ENCODE data around the gene ITIH1. TPM values are rescaled to one million over a fixed set of nuclear protein-coding genes. Genes with fewer than 3 reads are reported as not detected.

The ITIH1 gene
- total RNA-seq, 1 donor from 2014 or later = not detected

DNA sequence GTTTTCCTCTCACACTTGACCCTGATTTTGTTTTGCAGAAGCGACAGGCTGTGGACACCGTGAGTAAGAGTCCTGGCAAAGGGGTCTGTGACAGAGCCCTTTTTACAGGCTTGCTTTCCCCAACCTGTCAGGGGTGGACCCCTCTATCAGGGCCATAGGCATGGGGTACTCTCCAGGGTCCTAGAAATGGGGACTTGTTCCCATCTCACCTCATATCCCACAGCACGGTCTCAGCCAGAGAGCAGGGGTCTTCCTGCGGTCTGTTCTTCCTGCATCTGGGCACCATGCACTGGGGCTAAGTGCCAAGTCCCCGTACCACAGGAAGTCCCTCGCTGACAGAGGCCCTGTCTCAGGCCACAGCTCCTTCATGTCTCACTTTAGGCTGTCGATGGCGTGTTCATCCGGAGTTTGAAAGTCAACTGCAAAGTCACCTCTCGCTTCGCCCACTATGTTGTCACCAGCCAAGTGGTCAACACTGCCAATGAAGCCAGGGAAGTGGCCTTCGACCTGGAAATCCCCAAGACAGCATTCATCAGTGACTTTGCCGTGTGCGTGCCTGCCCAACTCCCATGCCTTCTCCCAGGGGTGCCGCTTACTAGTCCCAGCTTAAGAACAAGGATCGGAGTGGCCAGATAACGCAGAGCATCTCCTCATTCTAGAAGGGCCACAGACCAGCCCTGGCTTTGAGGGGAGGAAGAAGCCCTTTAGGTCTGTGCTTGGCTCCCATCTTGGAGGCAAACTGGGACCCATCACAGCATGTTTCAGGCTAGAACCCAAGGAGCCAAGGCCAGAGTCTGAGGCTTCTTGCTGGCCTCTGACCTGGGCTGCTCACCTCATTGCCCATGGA is 783 bp downstream of the ITIH1 start:
- H3K27me3 Mint-ChIP-seq (ENCODE audit: low read depth) = peaks cover 17% of the 10 kb centered on the region
- TF ChIP-seq, protein P1, sequence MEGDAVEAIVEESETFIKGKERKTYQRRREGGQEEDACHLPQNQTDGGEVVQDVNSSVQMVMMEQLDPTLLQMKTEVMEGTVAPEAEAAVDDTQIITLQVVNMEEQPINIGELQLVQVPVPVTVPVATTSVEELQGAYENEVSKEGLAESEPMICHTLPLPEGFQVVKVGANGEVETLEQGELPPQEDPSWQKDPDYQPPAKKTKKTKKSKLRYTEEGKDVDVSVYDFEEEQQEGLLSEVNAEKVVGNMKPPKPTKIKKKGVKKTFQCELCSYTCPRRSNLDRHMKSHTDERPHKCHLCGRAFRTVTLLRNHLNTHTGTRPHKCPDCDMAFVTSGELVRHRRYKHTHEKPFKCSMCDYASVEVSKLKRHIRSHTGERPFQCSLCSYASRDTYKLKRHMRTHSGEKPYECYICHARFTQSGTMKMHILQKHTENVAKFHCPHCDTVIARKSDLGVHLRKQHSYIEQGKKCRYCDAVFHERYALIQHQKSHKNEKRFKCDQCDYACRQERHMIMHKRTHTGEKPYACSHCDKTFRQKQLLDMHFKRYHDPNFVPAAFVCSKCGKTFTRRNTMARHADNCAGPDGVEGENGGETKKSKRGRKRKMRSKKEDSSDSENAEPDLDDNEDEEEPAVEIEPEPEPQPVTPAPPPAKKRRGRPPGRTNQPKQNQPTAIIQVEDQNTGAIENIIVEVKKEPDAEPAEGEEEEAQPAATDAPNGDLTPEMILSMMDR (conservative IDR thresholded peaks at IDR 0.05) = no peak
- H3K36me3 Mint-ChIP-seq (ENCODE audit: low read depth) = no peaks in the 10 kb centered on the region
- H3K27ac Mint-ChIP-seq (ENCODE audit: unreplicated experiment) = no peak overlapping the region
- H3K4me3 Mint-ChIP-seq = no peak overlapping the region
- H3K4me1 Mint-ChIP-seq = no peaks in the 10 kb centered on the region
- no peak for DNase-seq (ENCODE audit: low read depth, low spot score)
- H3K9me3 Mint-ChIP-seq = no peaks in the 10 kb centered on the region

DNA sequence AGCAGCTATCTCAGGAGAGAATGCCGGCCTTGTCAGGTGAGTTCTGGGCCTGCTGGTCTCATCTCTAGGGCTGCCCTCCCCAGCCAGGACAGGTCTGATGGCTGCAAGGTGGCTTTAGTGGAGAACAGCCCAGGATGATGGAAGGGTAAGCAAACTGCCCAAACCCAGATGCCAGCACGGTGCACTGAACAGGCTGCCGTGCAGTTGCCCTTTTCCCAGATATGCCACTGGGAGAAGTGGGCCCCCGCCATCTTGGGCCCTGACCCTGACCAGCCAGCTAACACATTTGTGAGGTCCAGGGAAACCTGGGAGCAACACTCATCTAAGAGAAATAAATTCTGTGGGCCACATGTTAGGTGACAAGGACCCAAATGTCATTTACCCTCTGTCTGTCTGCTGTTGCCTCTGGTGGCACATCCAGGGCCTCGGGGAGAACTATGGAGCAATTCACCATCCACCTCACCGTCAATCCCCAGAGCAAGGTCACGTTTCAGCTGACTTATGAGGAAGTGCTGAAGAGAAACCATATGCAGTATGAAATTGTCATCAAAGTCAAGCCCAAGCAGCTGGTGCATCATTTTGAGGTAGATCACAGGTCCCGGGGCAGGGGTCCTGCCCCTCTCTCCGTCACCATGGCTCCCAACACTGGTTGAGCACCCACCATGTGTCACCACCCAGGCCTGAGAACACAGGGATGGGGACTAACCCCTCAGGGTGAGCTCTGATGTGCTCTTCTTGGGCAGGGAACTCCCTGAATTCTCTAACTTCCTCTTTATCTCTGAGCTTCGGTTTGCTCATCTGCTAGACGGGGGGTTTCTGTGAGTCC is 1.8 kb downstream of the ITIH1 start:
- Mint-ChIP-seq H3K4me3 (no peak overlapping the region), H3K4me1 (no peaks in the 10 kb centered on the region), H3K9me3 (no peaks in the 10 kb centered on the region)

DNA sequence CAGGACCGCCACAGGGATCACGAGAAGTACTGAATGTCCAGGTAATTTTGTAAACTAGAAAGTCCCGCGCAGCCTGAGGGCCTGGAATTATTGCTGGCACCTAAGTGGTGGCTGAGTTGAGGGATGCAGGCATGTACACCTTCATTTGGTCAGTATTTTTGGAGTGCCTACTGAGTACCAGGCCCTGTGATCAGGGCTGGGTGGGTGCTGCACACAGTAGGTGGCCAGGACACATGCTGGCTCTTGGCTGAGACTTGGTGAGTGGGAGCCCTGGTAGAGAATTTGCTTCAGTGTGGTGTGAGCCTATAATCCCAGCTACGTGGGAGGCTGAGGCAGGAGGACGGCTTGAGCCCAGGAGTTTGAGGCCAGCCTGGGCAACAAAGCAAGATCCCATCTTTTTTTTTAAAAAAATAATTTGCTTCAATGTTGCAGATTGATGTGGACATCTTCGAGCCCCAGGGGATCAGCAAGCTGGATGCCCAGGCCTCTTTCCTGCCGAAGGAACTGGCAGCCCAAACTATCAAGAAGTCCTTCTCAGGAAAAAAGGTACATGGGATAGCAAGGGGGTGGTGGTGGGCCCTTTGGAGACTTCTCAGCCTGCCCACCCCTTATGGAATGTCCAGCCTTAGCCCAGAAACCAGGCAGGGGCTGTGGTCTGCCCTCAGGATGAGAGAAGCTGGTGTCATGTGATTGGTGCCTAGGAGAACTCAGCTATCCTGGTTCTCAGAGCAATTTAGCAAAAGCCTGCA is 2.6 kb downstream of the ITIH1 start:
- no peaks in the 10 kb centered on the region for H3K4me1 Mint-ChIP-seq
- no peaks in the 10 kb centered on the region for H3K36me3 Mint-ChIP-seq (ENCODE audit: low read depth)
- TF ChIP-seq, protein P1 (conservative IDR thresholded peaks at IDR 0.05) = no peak
- H3K27ac Mint-ChIP-seq (ENCODE audit: unreplicated experiment) = no peak overlapping the region
- no peak overlapping the region for H3K4me3 Mint-ChIP-seq
- H3K27me3 Mint-ChIP-seq (ENCODE audit: low read depth) = peaks cover 17% of the 10 kb centered on the region
- DNase-seq (ENCODE audit: low read depth, low spot score) = no peak
- no peaks in the 10 kb centered on the region for H3K9me3 Mint-ChIP-seq

More for the DNA sequence above, 1.8 kb downstream of the ITIH1 start:
- Mint-ChIP-seq H3K27me3 (ENCODE audit: low read depth) (peaks cover 17% of the 10 kb centered on the region), H3K27ac (ENCODE audit: unreplicated experiment) (no peak overlapping the region), H3K36me3 (ENCODE audit: low read depth) (no peaks in the 10 kb centered on the region)
- no peak for DNase-seq (ENCODE audit: low read depth, low spot score)
- TF ChIP-seq, protein P1 (conservative IDR thresholded peaks at IDR 0.05) = no peak

DNA sequence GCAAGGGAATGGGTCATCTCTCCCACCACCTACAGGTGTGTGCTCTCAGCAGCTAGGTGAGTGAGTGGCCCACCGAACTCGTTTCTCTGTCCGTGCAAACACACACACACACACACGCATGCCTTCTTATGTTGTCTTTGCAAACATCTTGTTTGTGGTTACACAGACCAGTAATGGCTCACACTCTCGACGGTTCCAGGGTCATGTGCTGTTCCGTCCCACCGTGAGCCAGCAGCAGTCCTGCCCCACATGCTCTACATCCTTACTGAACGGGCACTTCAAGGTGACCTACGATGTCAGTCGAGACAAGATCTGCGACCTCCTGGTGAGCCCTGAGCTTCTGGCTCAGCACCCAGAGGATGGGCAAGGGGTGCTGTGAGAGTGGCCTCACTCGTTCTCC is 4.3 kb downstream of the ITIH1 start:
- Mint-ChIP-seq H3K4me1 (no peaks in the 10 kb centered on the region), H3K4me3 (no peak overlapping the region), H3K27me3 (ENCODE audit: low read depth) (peaks cover 17% of the 10 kb centered on the region), H3K27ac (ENCODE audit: unreplicated experiment) (no peak overlapping the region), H3K36me3 (ENCODE audit: low read depth) (no peaks in the 10 kb centered on the region), H3K9me3 (no peaks in the 10 kb centered on the region)
- TF ChIP-seq, protein P1 (conservative IDR thresholded peaks at IDR 0.05) = no peak
- no peak for DNase-seq (ENCODE audit: low read depth, low spot score)

Data from neural crest cell (in vitro differentiated cells).